ENCODE measurements around the gene EPHA10. TPM values are rescaled to one million over a fixed set of nuclear protein-coding genes. Genes with fewer than 3 reads are reported as not detected.
A peak's percentile ranks its signal among the peaks of the same experiment; 100 is the strongest.

EPHA10 gene
- total and polyA plus RNA-seq, 2 donors from 2014 or later: 0.88 TPM; not detected in 1

- H3K4me3 ChIP-seq (ENCODE audit: low read length in 3 of 3): no peak overlapping the region
- no peaks in the 10 kb centered on the region for H3K4me1 ChIP-seq (ENCODE audit: control insufficient read depth in 2 of 3, insufficient read depth in 2 of 3, low read depth in 1 of 3, low read length in 3 of 3)
- TF ChIP-seq CTCF (IDR thresholded peaks at IDR 0.05; ENCODE audit: borderline replicate concordance, extremely low read depth, insufficient read depth): no peak
- no peak overlapping the region for H3K27ac ChIP-seq (ENCODE audit: low read depth in 2 of 2, low read length in 2 of 2)
- no peak for DNase-seq
- no peaks in the 10 kb centered on the region for H3K36me3 ChIP-seq (ENCODE audit: control insufficient read depth in 2 of 3, insufficient read depth in 3 of 3, low read length in 3 of 3)
- intact Hi-C loops (cut with DNase I): no loop called here
- H3K27me3 ChIP-seq (ENCODE audit: control insufficient read depth, insufficient read depth, low read length): no peaks in the 10 kb centered on the region
- H3K9me3 ChIP-seq (ENCODE audit: control insufficient read depth in 2 of 3, insufficient read depth in 1 of 3, low read length in 3 of 3): no peaks in the 10 kb centered on the region
- H3K9ac ChIP-seq (ENCODE audit: low read length in 3 of 3): no peak overlapping the region
- no peak for FAIRE-seq
Measured at GRCh38 chr1:37714226-37714625, 50.7 kb downstream of the EPHA10 start.

GRCh38 chr1:37708471-37708870 is 56.4 kb downstream of the EPHA10 start:
- Histone ChIP-seq H3K27ac (ENCODE audit: low read depth in 2 of 2, low read length in 2 of 2) (no peak overlapping the region), H3K27me3 (ENCODE audit: control insufficient read depth, insufficient read depth, low read length) (no peaks in the 10 kb centered on the region), H3K4me1 (ENCODE audit: control insufficient read depth in 2 of 3, insufficient read depth in 2 of 3, low read depth in 1 of 3, low read length in 3 of 3) (no peaks in the 10 kb centered on the region), H3K9ac (ENCODE audit: low read length in 3 of 3) (no peak overlapping the region), H3K36me3 (ENCODE audit: control insufficient read depth in 2 of 3, insufficient read depth in 3 of 3, low read length in 3 of 3) (no peaks in the 10 kb centered on the region), H3K4me3 (ENCODE audit: low read length in 3 of 3) (no peak overlapping the region), H3K9me3 (ENCODE audit: control insufficient read depth in 2 of 3, insufficient read depth in 1 of 3, low read length in 3 of 3) (no peaks in the 10 kb centered on the region)
- no peak for TF ChIP-seq CTCF (IDR thresholded peaks at IDR 0.05; ENCODE audit: borderline replicate concordance, extremely low read depth, insufficient read depth)
- DNase-seq (no peak), FAIRE-seq (no peak)
- intact Hi-C loops (cut with DNase I): no loop called here

- H3K4me3 ChIP-seq (ENCODE audit: low read length in 3 of 3): no peak overlapping the region
- H3K9ac ChIP-seq (ENCODE audit: low read length in 3 of 3): no peak overlapping the region
- intact Hi-C loops (cut with DNase I): no loop called here
- no peak overlapping the region for H3K27ac ChIP-seq (ENCODE audit: low read depth in 2 of 2, low read length in 2 of 2)
- no peaks in the 10 kb centered on the region for H3K9me3 ChIP-seq (ENCODE audit: control insufficient read depth in 2 of 3, insufficient read depth in 1 of 3, low read length in 3 of 3)
- no peaks in the 10 kb centered on the region for H3K36me3 ChIP-seq (ENCODE audit: control insufficient read depth in 2 of 3, insufficient read depth in 3 of 3, low read length in 3 of 3)
- no peak for TF ChIP-seq CTCF (IDR thresholded peaks at IDR 0.05; ENCODE audit: borderline replicate concordance, extremely low read depth, insufficient read depth)
- H3K4me1 ChIP-seq (ENCODE audit: control insufficient read depth in 2 of 3, insufficient read depth in 2 of 3, low read depth in 1 of 3, low read length in 3 of 3): no peaks in the 10 kb centered on the region
- H3K27me3 ChIP-seq (ENCODE audit: control insufficient read depth, insufficient read depth, low read length): no peaks in the 10 kb centered on the region
- FAIRE-seq: no peak
- DNase-seq: peak in 1 of 5 donors; percentile 53
Measured at GRCh38 chr1:37705399-37705798, 59.5 kb downstream of the EPHA10 start.

GRCh38 chr1:37704966-37705365 is 60.0 kb downstream of the EPHA10 start:
- H3K9ac ChIP-seq (ENCODE audit: low read length in 3 of 3): no peak overlapping the region
- intact Hi-C loops (cut with DNase I): no loop called here
- no peak overlapping the region for H3K4me3 ChIP-seq (ENCODE audit: low read length in 3 of 3)
- TF ChIP-seq CTCF (IDR thresholded peaks at IDR 0.05; ENCODE audit: borderline replicate concordance, extremely low read depth, insufficient read depth): no peak
- no peaks in the 10 kb centered on the region for H3K9me3 ChIP-seq (ENCODE audit: control insufficient read depth in 2 of 3, insufficient read depth in 1 of 3, low read length in 3 of 3)
- no peak overlapping the region for H3K27ac ChIP-seq (ENCODE audit: low read depth in 2 of 2, low read length in 2 of 2)
- H3K36me3 ChIP-seq (ENCODE audit: control insufficient read depth in 2 of 3, insufficient read depth in 3 of 3, low read length in 3 of 3): no peaks in the 10 kb centered on the region
- FAIRE-seq: no peak
- DNase-seq: peak in 2 of 5 donors; percentile 4 to 64
- H3K27me3 ChIP-seq (ENCODE audit: control insufficient read depth, insufficient read depth, low read length): no peaks in the 10 kb centered on the region
- H3K4me1 ChIP-seq (ENCODE audit: control insufficient read depth in 2 of 3, insufficient read depth in 2 of 3, low read depth in 1 of 3, low read length in 3 of 3): no peaks in the 10 kb centered on the region
